Panc1 (cell line): ENCODE measurements around the gene CCDC51. TPM values are rescaled to one million over a fixed set of nuclear protein-coding genes. Genes with fewer than 3 reads are reported as not detected.

Experiments
- ATAC-seq: fragments of 200-7000 bp; cut with Tn5 transposase; 2 replicates; pipeline ENCODE4 v1.9.1; 2020; ENCODE audit warnings: mild to moderate bottlenecking, moderate library complexity
- BruUV-seq: library from RNA; stranded (reverse); fragments of 400-500 nt; replicated peaks from 2 replicates; lab custom pipeline; 2021; lab: Mats Ljungman, UMichigan
- CTCF ChIA-PET: fragments of 300-600 bp; sonication (Branson Sonifier 250); formaldehyde crosslinking; loops from one replicate; lab custom pipeline; 2022; ENCODE audit warnings: antibody characterized with exemption; lab: Charles Lee
- POLR2A ChIA-PET: fragments of 300-600 bp; sonication (Branson Sonifier 250); formaldehyde crosslinking; loops from one replicate; lab custom pipeline; 2022; ENCODE audit warnings: antibody characterized with exemption; lab: Charles Lee
- DNase-seq: peaks from one replicate; pipeline ENCODE4 v3.0.0-alpha.2; 2010; ENCODE audit warnings: low read depth, low spot score
- H3K27ac ChIP-seq: 2 replicates; pipeline ENCODE4 v1.5.1; 2011; ENCODE audit warnings: mild to moderate bottlenecking, low read length, inconsistent platforms
- H3K27me3 ChIP-seq: fragments of 200-500 bp; sonication (Bioruptor generic); 2 replicates; pipeline ENCODE4 v1.6.0; 2014; ENCODE audit warnings: low read length, inconsistent platforms; ENCODE audit not compliant: control insufficient read depth, insufficient read depth
- H3K36me3 ChIP-seq: fragments of 200-500 bp; sonication (Bioruptor generic); 2 replicates; pipeline ENCODE4 v1.5.1; 2014; ENCODE audit warnings: inconsistent platforms, mild to moderate bottlenecking, low read length, moderate library complexity; ENCODE audit not compliant: control insufficient read depth, insufficient read depth
- H3K4me1 ChIP-seq: 2 replicates; pipeline ENCODE4 v1.5.1; 2011; ENCODE audit warnings: inconsistent platforms, mild to moderate bottlenecking, low read length, moderate library complexity; ENCODE audit not compliant: control insufficient read depth, insufficient read depth
- H3K4me3 ChIP-seq, 2 experiments: 2 replicates each; pipeline ENCODE4 v1.5.1; 2011 to 2012; ENCODE audit warnings: low read depth in 2 of 2, low read length in 2 of 2, mild to moderate bottlenecking in 2 of 2, inconsistent platforms in 1 of 2, moderate library complexity in 1 of 2
- H3K9me3 ChIP-seq: fragments of 200-500 bp; sonication (Bioruptor generic); 2 replicates; pipeline ENCODE4 v1.5.1; 2014; ENCODE audit warnings: low read depth, mild to moderate bottlenecking, inconsistent platforms, low read length, moderate library complexity; ENCODE audit not compliant: control insufficient read depth, insufficient read depth
- CTCF ChIP-seq: fragments of 450-650 bp; IDR thresholded peaks from 2 replicates; pipeline ENCODE4 v1.5.1; 2017; ENCODE audit warnings: mild to moderate bottlenecking
- POLR2AphosphoS5 ChIP-seq: IDR thresholded peaks from 2 replicates; pipeline ENCODE4 v1.6.1; 2012; ENCODE audit warnings: mild to moderate bottlenecking, low read depth, low read length, moderate library complexity
- REST ChIP-seq, 2 experiments: IDR thresholded peaks; 2 replicates each; pipeline ENCODE4 v1.6.1; 2011 to 2012; ENCODE audit warnings: low read depth in 2 of 2, control low read depth in 1 of 2, low read length in 1 of 2, mild to moderate bottlenecking in 1 of 2, moderate library complexity in 1 of 2; ENCODE audit not compliant: insufficient read depth in 1 of 2
- SIN3A ChIP-seq: IDR thresholded peaks from 2 replicates; pipeline ENCODE4 v1.6.1; 2012; ENCODE audit warnings: low read depth, mild to moderate bottlenecking, low read length, moderate library complexity, borderline replicate concordance; ENCODE audit not compliant: insufficient read depth
- in situ Hi-C: cut with HindIII; loops from 2 replicates; pipeline ENCODE4 v1.10.0; 2016; ENCODE audit warnings: low sequenced_read_pairs, low pct_unique_long_range_greater_than_20kb
- intact Hi-C: fragments of 100-400 bp; cut with micrococcal nuclease; formaldehyde crosslinking; loops from one replicate; pipeline ENCODE4 v1.10.0; 2022; ENCODE audit not compliant: unreplicated experiment
- total RNA-seq: library from RNA; stranded (reverse); gene quantifications from one replicate; pipeline ENCODE4 v1.2.1, GENCODE V29; 2021; ENCODE audit not compliant: unreplicated experiment

The CCDC51 gene
- total RNA-seq, 1 experiment from 2014 or later: 11.9 TPM

- no peaks in the 10 kb centered on the region for H3K9me3 ChIP-seq
- no peak overlapping the region for H3K27ac ChIP-seq
- no TSS peak for BruUV-seq
These were observed 7.2 kb downstream of the CCDC51 start for GRCh38 chr3:48432411-48433371.

More at GRCh38 chr3:48432411-48433371, 7.2 kb downstream of the CCDC51 start:
- Histone ChIP-seq H3K4me1 (peaks cover 4% of the 10 kb centered on the region; the same call in 1 of the 2 replicates), H3K27me3 (no peaks in the 10 kb centered on the region), H3K36me3 (no peaks in the 10 kb centered on the region), H3K4me3 (no peak overlapping the region)
- intact Hi-C loops (loop anchor here (5.0 kb wide), 1 partner anchor 150 kb away; no protein-coding TSS in a partner anchor), in situ Hi-C loops (no loop called here)
- ChIA-PET CTCF (interaction anchor here (0.5 to 1.1 kb wide), 5 partner anchors 24 to 117 kb away, joined by 3 to 8 read pairs (median 4); no protein-coding TSS in a partner anchor), POLR2A (no interaction called here)
- DNase-seq (no peak), ATAC-seq (no peak)
- no peak for TF ChIP-seq REST (IDR thresholded peaks at IDR 0.05; ENCODE audit: insufficient read depth in 1 of 2, low read depth in 2 of 2, low read length in 1 of 2)
- TF ChIP-seq CTCF: peak; percentile 62
- TF ChIP-seq POLR2AphosphoS5: no peak
- TF ChIP-seq SIN3A: no peak
